ENCODE data around the gene PAX5.

Gene PAX5

DNA sequence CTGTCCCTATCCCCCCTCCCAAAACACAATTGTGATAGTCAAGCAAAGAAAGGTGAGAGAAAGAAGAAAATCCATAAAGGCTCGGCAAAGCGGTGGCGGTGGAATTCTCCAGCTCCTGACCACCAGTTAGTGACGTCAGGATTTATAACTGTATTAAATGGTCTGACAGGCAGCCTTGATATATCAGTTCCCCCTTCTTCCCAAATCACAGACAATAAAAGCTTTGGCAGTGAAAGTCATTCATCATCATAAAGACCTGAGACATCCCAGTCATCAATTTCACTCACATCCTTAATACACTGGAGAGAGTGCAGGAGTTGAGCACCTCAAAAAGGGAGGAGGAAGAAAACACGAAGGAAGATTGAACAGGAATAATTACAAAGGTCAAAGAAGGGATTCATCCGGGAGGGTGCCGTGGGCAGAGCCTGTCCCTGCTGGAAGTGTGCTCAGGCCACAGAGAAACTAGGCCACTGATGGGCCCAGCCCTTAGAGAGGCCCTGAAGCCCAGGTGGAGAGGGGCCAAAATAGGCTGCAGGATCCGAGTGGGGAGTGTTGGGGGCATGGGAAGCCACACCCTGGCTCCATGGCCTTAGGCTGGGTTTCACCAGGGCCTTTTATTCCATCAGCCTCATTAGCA, 131.9 kb downstream of the PAX5 start:
- DNase-seq (ENCODE audit: low read depth) = no peak

DNA sequence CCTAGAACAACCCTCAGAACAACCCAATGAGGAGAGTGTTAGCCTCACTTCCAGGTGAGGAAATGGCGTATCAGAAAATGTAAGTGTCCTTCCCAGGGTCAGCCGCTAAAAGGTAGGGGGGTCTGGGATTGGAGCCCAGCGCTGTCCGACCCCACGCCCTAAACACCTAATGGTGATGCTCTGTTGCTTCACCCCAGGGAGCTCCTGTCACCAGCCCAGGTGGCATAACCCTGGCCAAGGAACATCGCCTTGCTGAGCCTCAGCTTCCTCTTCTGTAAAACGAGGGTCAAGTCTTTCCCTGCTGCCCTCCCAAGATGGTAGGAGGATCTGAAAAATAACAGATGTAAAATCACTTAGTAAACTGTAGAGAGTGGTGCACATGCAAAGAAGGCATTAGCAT, 132.5 kb downstream of the PAX5 start:
- DNase-seq (ENCODE audit: low read depth) = no peak

- DNase-seq (ENCODE audit: low read depth) = no peak
Observed at GRCh38 chr9:36900856-36901220, 133.2 kb downstream of the PAX5 start.

GRCh38 chr9:36900136-36900855, 133.8 kb downstream of the PAX5 start:
- no peak for DNase-seq (ENCODE audit: low read depth)

DNA sequence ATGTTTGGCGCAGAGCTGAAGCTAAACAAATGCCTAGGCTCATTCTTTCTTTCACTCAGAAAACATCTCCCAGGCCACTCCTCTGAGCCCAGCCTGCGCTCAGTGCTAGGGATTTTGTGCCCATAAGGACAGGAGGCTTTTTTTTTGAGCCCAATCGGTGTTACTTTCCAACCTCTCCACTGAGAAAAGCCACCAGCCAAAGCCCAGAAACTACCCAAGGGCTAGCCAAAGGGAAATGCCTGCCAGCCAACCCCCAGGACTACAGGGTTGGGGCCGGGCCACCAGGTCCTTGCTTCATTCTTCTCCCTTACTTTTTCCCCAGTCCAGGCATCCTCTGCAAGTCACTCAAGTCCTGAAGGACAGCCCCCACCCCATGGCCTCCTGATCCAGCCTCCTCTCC, 134.7 kb downstream of the PAX5 start:
- DNase-seq (ENCODE audit: low read depth) = no peak

DNA sequence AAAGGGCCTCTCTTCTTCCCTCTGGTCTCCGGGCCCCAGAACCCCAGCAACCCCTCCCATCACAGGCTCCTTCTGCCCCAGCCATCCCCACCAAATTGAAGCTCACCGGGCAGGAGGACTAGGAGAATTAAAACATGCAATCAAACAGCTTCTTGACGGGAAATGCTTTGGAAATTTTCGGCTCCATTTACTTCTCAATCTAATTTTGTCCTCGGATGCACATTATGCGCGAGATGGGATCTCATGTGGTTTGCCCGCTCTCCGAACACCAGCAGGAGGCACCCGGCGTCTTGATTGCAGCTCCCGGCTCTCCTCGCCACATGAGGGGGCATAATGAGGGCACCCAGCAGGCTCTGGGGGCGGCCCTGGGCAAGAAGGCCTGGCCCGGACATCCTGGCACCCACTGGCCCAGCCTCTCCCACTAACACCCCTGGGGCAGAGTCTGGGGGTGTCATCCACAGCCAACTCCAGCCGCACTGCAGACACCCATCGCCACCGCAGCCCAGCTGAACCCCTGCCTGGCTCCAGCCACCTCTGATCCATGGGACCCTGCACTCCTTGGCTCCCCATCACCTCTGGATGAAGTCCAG, 135.5 kb downstream of the PAX5 start:
- DNase-seq (ENCODE audit: low read depth) = no peak

- no peak for DNase-seq (ENCODE audit: low read depth)
Observed at GRCh38 chr9:36897478-36897877, 136.6 kb downstream of the PAX5 start.

DNA sequence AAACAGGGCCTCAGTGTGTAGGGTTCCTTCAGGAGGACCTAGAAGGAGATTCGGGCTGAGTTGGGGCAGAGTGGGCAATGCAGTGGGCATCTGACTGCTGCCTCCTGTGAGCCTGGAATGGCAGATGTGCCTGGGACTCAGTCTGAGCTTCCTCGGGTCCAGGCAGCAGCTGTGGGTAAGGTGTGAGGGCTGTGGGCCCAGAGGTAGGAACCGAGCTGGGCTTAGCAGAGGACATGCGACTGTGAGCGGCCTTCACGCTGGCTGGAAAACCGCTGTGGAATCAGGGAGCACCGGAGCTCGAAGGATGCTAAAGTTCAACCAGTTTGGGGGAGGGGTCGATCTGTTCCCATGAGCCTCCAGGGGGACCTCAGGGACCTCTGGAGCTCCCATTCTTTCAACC, 137.0 kb downstream of the PAX5 start:
- no peak for DNase-seq (ENCODE audit: low read depth)

DNA sequence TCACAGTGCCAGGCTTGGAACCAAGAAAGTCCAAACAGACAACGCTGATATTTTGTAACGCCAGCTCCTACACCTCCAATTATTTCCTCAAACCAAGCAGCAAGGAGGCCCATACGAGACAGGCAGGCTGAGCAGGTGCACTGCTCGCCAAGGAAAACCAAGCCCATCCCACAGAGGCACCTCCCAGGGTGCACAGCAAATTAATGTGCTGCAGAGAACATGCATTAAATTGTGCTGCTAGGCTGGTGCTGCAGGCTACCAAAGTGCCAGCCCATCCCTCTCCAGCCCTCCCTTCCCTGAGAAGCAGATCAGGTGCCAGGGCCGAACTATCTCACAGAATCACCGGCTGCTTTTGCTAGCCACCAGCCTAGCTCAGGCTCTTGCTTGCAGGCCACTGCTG, 137.8 kb downstream of the PAX5 start:
- DNase-seq (ENCODE audit: low read depth) = no peak

- no peak for DNase-seq (ENCODE audit: low read depth)
Observed at GRCh38 chr9:36895744-36896260, 138.3 kb downstream of the PAX5 start.

DNA sequence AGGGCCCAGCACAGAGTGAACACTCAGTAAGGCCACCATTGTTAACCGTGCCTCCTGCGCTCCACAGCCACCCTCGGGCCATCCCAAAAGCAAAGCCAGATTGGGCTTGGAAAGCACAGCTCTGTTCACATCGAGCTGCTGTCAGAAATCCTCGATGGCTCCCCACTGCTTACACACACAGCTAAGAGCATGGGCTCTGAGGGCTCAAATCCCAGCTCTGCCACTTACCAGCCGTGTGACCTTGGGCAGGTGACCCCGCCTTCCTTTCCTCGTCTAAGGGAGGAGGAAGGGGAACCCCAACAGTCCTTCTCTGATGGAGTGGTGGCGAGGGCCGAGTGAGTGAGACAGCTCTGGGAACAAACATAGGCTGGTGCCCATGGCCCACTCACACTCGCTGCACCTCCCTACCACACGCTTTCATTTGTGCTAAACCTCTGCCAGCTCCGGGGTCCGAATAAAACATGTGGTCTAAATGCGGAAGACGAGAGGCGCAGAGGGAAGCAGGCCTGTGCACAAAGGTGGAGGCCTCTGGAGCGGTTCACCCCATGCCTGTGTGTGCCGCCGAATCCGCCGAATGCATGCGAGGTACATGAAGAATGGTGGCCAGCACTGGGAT, 139.3 kb downstream of the PAX5 start:
- no peak for DNase-seq (ENCODE audit: low read depth)

DNA sequence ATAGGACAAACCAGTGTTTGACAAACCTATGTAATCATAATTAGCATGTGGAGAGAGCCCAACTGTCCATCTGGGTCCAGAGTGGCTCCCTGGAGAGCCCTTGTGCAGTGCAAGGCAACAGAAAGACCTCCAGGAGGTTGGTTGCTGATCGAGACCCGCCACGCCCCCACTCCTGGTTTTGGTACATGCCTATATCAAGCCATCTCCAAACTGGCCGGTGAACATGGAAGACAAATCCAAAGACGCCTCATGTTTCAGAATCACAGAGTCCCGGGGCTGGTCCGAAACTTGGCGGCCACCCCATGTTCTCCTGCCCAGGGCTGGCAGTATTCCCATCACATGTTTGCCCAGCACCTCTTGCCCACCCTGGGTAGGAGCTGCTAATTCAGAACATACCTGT, 140.2 kb downstream of the PAX5 start:
- DNase-seq (ENCODE audit: low read depth) = no peak

DNA sequence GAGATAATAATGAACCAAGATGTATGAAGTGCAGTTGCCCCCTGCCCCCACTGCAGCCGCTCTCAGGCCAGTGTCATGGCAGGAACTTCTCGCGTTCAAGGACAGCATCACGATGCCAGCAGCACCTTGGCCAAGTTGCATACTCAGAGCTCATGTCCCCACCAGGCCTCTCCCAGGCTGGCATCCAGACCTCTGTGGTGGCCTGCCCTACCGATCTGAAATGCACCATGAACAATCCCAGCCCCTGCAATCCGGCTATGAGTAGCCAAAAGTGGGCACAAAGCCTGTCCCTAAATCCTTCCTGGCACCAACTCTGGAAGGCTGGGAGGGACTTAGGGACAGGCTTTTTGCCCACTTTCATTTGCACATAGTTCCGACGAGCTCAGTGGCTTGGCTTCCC, 140.9 kb downstream of the PAX5 start:
- no peak for DNase-seq (ENCODE audit: low read depth)

GRCh38 chr9:36892279-36892678, 141.8 kb downstream of the PAX5 start:
- DNase-seq (ENCODE audit: low read depth) = no peak

- no peak for DNase-seq (ENCODE audit: low read depth)
Observed at GRCh38 chr9:36891341-36891811, 142.7 kb downstream of the PAX5 start.

DNA sequence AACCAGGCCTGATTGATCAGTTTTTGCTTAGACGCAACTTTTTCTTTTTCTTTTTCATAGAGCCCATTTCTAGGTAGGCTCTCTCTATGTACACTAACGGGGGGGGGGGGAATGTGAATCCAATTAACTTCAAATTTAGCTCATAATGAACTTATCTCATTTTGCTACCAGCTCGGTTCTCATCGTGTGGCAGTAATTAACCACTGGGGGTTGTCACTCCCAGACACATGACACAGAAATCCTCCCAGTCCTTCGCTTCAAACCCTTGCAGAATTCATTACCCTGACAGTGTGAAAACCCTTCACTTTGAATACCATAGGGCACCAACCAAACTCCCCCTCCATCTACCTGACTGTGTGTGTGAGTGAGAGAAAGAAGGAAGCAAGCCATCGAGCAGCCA, 144.2 kb downstream of the PAX5 start:
- DNase-seq (ENCODE audit: low read depth) = no peak

DNA sequence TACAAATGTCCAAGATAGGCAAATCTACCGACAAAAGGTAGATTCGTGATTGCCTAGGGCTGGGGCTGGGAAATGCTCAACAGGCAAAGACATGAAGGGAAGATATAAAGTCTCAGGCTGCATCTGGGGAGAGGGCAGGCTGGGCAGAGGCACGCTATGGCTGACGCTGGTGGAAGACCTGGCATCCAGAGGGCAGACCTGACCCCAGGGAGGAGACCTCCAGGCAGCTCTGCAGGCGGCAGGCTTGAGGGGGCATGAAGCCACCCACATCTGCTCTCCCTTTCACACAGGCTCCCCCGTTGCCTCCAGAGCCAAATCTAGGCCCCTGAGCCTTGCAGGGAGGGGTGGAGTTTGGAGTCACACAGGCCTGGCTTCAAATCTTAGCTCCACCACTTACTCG, 145.5 kb downstream of the PAX5 start:
- DNase-seq (ENCODE audit: low read depth) = no peak

DNA sequence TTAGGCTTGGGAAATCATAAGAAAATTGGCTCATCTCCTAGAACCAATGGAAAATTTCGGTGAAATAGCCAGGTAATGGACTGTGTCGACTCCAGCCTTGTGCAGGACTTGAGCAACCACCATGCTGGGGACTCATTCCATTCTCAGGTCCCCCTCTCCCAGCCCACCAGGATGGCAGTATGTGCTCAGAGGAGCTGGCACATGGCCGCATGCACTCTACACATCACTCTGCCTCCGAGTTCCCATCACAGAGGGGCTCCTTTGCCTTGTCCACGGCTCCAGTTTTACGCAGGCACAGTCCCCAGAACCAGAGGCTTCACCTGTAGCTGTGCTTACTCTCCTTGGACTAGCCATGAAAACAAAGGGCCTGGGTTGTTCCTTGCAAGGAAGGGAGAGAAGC, 149.3 kb downstream of the PAX5 start:
- no peak for DNase-seq (ENCODE audit: low read depth)

DNA sequence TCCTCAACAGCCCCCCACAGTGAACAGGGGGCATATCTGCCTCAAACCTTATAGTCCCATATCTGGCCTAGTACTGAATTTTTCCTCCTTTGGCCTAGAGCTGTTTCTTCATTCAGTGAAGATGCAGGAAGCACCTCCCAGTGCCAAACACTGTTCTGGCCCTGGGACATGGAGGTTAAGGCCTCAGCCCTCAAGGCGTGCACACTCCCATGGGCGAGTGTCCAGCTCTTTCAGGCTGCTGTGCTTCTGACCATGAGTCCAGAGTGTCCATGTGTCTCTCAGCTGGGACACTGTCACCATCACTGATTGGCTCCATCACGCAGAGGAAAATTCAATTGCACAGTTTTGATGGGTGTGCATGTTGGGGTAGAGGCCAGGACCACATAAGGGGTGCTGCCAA, 151.5 kb downstream of the PAX5 start:
- DNase-seq (ENCODE audit: low read depth) = no peak

DNA sequence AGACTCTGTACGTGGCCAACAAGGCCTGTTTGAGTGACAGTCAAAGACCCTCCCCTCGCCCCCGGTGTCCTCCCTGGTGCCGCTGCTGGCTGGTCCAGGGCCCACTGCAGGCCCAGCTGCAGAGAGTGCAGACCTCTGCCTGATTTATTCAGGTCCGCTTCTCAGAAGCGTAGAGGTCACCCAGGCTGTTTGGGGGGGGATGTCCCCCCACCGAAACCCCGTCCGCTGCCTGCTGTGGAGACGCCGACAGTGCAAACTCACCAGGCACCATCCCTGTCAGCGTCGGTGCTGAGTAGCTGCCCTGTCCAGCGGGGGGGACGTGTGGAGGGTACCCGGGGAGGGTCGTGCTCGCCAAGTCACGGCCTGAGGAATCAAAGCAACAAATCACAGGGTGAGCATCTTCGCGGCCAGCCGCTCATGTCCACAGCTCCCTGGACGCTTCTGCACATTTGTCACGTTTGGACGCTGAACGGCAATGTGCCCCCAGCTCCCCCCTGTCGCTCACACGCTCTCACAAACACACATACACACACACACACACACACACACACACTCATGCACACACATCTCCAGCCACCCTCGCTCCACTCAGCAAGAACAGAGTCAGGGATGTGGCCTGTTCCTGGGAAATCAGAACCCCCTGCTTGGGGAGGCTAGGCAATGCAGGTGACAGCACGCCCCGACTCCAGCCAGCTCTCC, 152.2 kb downstream of the PAX5 start:
- DNase-seq (ENCODE audit: low read depth) = no peak

DNA sequence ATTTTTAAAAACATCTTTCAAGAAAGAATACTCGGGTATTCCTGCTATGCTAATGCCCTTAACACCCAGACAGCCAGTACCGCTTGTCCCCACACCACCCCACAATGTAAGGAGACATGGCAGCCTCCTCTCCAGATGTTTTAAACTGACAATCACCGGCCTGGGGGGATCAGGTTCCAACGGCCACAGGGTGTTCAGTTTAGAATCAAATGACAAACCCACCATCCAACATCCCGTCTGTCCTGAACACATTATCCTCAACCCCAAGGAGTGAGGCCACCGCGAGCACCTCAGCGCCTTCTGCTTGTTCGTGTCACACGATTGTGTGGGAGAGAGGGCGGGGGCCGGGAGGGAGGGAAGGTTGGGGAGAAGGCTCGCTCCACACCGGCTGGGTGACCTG, 152.8 kb downstream of the PAX5 start:
- DNase-seq (ENCODE audit: low read depth) = no peak

DNA sequence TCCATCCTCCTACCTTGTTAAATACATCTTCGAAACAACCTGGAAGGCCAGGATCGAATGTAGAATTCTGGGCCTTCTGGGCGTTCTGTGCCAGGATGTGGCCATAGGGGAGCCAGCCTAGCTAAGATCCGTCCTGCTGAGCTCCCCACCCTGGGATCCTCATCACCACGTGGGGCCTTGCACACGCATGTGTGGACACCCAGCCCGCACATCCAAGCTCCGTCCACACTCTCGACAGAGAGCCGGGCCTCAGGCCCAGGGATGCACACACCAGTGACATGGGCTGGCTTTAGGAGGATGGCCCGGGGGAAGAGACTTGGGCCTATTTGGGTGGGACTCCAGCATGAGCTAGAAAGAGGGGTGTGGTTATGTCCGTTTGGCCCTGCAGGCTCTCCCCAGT, 154.0 kb downstream of the PAX5 start:
- no peak for DNase-seq (ENCODE audit: low read depth)

All from stimulated activated CD8-positive, alpha-beta memory T cell treated with anti-CD3 and anti-CD28 coated beads, Interleukin-7, amount 100 ng/mL, for 24 hours (primary cell).